GM18861 (cell line): Measurements from ENCODE around the gene AMELX.
A peak's percentile ranks its signal among the peaks of the same experiment; 100 is the strongest.

Experiments
- ATAC-seq: cut with Tn5 transposase; IDR thresholded peaks from one replicate; pipeline ENCODE4 v1.9.1; 2021; ENCODE audit not compliant: unreplicated experiment

AMELX gene

DNA sequence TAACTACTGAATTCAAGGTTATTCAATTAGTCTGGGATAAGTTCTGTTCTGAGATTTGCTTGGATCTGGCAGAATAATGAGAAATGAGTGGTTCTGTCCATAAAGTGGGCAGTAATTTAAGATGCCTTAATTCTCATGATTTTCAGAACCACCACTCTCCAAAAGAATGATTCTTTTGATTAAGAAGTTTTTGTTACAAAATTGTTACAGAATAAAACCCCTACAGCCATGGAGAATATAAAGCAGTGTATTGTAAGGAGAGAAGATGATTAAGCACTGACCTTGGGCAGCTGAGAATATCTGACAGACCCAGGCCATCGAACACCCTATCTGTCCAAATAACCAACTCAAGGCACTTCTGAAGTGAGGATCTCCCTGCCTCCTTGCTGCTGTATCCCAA is 12.4 kb downstream of the AMELX start:
- no peak for ATAC-seq

DNA sequence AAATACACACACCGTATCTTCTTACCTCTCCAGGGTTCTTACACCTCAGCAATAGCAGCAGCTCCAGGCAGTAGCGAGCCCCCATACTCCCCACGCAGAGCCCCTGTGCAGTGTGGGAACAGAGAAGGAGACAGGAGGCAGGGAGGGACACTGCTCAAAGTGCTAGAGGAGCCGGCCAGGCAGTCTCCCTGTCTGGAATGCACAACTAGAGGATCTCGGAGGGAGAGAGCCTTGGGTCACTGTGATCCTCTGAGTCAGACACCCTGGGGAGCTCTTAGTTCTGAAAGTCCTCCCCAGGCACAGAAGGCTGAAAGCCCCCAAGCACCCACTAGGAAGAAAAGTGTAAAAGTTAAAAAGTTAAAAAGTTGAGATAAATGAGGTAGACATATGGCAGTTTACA is 16.0 kb downstream of the AMELX start:
- no peak for ATAC-seq

DNA sequence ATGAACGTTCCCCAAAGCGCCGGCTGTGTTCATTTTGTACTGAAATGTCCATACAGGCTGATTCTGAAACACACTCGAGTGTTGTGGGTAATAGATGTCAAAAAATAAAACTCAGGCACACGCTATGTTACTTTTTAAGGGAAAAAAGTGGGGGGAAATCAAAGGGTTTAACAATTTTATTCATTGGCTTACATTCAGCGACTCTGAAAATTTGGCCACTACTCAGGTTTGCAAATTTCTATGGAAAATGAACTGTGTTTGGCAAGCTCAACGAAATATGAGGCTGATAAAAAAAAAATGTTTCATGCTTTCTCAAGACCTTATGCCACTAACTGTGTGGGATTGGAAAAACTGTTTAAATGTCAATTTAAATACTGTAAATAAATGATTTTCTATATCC is 18.5 kb downstream of the AMELX start:
- ATAC-seq, result no peak

DNA sequence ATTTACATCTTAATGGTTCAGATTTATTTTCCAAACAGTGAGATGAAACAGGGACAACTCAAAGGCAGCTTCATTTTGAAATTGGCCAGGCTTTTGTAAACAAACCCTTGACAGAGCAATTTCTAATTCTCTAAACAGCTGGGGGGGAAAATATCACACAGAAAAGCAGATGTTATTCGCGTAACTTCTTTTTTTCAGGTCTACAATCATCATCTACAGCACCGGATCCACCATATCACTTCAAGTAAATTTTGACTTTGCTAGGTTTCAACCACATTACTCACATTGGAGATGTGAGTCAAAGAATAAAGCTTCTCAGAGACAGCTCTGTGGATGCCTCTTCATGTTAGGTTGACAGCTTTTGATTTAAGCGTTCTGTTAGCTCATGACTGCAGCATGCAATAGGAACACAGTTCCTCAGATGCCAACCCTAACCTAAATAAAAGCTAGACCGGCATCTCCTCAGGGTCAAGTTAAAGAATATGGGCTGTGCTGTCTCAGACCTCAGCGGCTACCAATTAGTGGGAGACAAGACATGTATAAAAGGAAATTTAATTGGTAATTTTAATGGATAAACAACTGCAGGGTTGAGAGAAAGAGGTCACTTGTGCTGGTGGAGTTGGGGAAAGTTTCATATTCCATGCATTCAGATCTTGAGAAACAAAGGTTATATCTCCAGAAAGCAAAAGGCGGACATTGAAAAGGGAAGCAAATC is 26.8 kb downstream of the AMELX start:
- ATAC-seq, result no peak

DNA sequence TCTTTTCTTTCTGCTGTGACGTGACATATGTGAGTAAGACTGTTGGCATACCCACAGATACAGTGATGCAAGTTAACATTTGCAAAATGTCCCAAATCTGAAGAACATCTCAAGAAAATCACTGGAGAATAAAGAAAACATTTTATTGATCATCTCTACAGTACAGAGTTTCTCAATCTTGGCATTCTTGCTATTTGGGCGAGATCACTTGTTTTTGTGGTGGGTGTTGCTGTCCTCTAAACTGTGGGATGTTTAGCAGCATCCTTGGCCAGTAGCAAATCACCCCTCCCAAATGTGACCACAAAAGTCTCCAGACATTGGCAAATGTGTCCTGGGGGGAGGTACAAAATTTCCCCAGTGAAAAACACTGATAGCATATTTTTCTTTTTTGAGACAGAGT is 28.8 kb downstream of the AMELX start:
- ATAC-seq, result no peak

DNA sequence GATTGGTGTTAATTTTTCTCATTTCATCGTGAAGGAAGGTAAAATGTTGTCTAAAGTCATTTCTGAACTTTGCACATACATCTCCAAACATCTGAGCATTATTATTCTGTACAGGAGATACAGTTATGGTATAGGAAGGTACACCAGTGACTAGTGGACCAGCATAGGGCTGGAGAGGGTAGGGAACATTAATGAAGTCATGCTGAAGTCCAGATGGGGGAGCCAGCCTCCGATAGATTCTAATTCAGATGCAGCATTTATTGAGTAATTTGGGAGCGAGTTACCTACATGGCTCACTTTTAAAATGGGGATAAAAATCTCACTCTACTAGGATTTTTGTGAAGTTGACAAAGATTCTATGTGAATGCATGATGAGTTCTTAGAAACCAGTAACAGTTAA is 34.9 kb downstream of the AMELX start:
- no peak for ATAC-seq

DNA sequence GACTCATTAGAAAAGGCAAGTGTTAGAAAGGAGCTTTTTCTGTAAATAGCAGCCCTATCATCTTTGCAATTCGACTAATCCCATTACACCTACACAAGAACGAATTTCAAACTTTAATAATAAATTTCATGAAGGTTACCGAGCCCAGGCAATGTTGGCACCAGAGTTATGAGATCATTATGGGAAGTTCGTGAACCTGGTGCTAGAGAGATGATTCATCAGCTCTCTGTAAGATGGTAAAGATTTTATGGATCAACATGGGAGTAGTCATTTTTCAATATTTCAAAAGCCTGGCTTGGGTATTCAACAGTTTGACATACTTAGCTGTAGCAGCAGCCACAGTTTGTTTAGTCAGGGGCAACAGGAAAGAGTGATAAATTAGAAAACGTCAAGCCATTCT is 35.8 kb downstream of the AMELX start:
- no peak for ATAC-seq

DNA sequence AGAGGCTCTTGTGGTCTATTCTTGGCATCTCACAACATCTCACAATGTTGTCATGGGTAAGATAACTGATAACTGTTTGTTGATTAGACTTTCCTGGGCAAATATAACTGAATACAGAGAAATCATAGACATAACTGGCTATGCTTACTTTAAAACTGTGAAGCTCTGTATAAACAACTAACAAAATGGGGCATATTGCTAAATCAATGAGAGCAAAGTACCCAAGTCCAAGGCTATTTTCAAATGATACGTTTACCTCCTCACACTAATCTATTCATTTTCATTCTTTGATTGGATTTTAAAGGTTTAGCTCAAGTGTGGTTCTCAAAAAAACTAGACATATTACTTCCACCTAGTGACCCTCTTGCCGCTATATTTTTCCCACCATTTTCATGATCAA is 38.6 kb downstream of the AMELX start:
- no peak for ATAC-seq

DNA sequence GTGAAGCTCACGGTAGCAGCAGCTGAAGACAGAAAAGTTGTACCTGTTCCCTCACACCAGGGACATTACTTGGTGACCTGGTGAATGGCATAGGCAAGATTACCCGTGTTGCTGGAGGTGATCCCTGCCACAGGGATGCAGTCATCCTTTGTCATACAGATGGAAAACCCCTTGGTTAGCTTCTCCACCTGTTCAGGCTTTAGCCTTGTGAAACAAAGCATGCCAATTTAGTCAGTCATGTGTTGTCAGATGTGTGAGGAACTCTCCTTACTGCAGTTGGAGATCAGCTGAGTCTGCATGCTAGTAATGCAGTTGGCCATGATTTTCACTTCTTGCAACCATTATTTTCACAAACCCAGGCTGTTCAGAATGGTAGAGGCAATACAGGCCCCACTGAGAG is 41.0 kb downstream of the AMELX start:
- no peak for ATAC-seq

DNA sequence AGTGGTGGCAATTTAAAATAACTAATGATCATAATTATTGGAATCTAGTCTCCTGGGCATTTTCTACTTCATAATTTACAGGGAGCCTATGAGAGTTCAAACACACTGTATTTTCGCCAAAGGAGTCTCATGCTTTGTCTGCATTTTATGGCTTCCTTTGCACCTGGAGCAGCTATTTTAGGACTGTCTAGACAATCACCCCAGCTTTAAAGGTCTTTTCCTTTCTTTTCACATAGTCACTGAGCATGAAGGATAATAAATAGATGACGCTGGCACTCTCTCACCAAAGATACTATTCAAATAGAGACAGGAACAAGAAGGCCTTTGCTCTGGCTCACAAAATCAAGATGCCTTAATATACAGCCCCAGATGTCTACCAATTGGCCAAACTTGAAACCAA is 43.0 kb downstream of the AMELX start:
- no peak for ATAC-seq

DNA sequence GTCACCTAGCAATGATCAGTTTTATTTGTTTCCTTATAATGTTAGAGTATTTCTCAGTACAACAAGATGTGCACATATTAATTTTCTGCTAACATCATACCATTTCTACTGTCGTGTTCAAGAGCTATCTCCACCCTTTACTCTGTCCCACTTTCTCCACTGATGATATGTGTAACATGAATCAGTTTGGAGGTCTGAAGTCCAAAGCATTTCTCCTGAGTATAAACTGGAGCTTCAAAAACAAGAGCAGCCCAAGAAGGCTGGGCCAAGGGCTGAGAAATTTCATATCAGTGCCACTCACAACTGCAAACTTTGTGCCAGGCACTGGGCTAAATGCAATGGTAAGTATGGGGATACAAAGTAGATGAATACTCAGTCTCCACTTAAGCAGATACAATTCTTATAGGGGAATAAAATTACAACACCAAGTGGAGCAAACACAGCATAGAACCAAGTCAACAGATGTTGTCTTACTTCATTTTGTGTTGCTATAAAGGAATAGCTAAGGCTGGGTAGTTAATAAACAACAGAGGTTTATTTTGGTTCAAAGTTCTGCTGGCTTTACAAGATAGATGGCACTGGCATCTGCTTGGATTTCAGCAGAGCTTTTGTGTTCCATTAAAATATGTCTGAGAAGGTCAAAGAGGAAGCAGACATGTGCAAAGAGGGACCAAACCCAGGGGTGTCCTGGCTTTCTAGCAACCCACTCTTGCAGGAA is 44.2 kb downstream of the AMELX start:
- ATAC-seq, result no peak

DNA sequence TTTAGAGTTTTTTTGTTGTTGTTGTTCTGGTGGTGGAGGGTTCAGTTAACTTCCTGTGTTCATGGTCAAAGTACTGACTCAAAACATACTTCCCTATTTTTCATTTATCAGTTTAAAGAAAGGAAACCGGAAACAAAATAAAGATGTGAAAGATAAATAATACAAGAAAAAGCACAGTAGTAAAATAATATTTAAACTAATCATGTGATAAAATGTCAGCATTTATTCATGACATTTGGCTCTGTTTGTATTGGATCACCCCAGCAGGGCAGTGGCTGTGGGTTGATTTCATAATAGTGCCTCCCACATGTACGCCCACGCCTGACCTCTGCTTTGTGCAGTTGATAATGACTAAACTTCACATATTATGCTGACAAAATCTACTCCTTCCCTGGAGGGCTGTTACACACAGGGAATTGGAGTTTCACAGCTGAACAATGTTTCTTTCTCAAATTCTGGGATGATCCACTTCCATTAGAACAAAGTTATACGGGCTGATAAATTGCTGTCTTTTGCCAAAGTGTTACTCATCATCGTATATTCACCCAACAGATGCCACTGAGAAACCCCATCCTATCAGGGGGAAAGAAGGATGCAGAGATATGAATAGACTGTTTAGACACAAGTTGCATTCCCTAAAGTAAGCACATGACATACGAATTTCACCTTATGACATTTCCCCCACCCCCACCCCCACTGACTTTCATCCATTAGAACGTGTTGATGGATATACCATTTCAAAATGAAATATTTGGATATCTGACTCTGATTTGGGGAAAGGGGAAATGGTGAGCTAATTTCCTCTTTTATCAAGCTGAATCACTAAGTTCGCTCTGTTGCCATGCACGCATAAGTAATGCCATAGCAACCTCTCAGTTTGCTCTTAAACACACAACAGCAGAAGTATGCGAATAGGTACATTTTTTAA is 48.3 kb downstream of the AMELX start:
- peak; percentile 78 for ATAC-seq

DNA sequence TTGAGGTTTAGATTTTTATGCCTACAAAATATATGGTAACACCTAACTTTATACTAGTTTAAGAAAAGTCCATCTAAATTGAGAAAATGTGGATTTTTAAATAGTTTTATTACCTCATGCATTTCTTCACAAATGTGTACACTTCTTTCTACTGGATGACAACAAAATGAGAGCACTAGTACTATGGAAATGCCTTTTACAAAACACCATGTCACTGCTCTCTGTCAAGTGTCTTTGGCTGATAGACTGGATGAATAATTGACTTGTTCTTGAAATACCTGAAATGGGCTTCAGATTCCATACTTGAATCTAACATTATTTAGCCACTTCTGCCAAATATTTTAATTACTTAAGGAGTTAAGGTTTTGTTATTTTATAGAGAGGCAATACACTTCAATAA is 49.5 kb downstream of the AMELX start:
- ATAC-seq, result no peak

DNA sequence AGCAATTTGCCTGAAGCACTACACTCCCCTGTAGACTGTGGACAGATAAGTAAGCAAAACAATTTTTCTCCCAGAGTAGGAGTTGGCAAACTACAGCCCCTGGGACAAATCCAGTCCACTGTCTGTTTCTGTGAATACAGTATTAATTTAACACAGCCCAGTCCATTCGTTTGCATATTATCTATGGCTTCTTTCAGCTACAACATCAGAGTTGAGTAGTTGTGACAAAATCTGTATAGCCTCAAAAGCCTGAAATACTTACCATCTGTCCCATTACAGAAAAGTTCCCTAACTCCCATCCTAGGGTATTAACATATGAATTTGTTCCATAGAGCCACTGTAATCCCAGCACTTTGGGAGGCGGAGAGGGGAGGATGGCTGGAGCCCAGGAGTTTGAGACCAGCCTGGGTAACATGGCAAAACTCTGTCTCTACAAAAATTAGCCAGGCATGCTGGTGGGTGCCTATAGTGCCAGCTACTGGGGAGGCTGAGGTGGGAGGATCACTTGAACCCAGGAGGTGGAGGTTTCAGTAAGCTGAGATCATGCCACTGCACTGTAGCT is 53.0 kb downstream of the AMELX start:
- no peak for ATAC-seq

DNA sequence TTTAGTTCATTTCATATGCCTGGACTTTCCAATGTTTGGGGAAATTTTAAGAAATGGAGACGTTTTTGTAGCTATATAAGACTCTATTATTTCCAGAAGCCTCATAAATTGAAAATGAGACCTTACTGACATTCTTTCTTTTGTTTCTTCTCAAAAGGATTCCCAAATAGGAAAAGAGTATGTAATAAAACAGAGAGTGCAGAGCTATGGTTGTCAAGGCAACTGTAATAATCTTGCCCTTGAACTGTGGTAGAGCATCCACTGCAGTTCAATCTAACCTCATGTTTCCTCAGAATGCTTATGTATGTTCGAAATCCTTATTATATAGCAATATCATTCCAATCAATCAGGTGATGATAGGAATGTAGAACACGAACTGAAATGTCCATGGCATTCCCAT is 54.1 kb downstream of the AMELX start:
- ATAC-seq, result no peak

DNA sequence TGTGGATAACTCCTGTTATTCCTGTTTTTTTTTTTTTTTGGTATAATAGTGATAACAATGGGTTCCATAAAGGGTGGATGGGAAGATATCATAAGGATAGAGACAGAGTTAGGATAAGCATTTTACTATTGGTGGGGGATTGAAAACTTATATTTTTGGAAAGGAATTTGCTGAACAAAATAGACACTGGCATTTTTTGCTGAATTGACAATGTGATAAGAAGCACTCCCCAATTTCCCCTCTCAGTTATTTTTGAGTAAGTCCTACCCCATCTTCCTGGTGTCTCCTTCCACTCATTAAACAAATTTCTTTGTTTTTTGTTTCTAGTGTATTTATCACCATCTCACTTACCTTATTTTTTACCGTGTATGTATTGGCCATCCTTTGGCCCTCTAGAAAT is 55.8 kb downstream of the AMELX start:
- no peak for ATAC-seq

DNA sequence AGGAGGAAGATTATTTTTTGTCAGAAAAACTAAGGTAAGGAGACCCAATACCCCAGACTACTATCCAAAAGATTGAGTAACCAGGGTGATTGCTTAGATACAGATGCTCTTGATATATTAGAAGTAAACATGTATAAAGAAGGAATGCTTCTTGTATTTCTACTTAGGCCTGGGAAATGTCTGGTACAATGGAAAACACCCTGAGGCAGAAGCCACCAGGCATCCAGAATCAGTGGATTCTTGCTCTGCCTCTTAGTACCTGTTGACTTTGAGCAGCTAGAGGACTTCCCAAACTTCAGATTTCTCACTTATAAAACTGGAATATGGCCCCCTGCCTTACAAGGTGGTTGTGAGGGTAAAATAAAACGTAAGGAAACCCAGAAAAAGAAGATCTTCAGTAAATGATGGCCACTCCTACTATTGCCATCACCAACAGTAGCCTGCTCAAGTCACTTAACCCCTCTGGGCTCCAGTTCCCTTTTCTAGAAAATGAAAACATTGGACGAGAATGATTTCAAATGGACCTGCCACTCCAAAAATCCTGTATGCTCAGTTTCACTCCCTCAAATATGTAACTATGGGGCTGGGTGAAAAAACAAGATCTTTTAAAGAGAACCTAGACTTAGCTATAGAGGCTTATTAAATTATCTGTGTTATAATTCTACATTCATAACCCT is 56.6 kb downstream of the AMELX start:
- no peak for ATAC-seq
